Measurements from ENCODE around the gene SAMD7. TPM values are rescaled to one million over a fixed set of nuclear protein-coding genes. Genes with fewer than 3 reads are reported as not detected.

SAMD7 gene
- total and polyA plus RNA-seq, 2 of the 13 experiments (the other 11 are each of a cell fraction or from before 2014, with no cell fraction given): not detected

GRCh38 chr3:169954142-169954756 is 42.9 kb downstream of the SAMD7 start:
- Histone ChIP-seq H3K4me2 (ENCODE audit: low read depth, low read length) (no peak overlapping the region), H3K9me3 (ENCODE audit: low read length) (no peaks in the 10 kb centered on the region), H3K4me3 (replicated peaks in 1 of 3; ENCODE audit: insufficient read depth in 1 of 3, low read depth in 2 of 3, low read length in 3 of 3) (no peak overlapping the region), H3K36me3 (replicated peaks in 1 of 2; ENCODE audit: control insufficient read depth in 1 of 2, insufficient read depth in 2 of 2, low read length in 2 of 2) (no peaks in the 10 kb centered on the region), H3K27ac (ENCODE audit: extremely low read length, insufficient read depth, low read length) (no peak overlapping the region), H2AFZ (ENCODE audit: low read length) (no peak overlapping the region), H3K27me3 (ENCODE audit: control insufficient read depth in 1 of 2, insufficient read depth in 2 of 2, low read length in 2 of 2) (no peaks in the 10 kb centered on the region), H3K9ac (ENCODE audit: insufficient read depth, low read depth, low read length) (no peak overlapping the region), H3K4me1 (ENCODE audit: insufficient read depth, low read length) (no peaks in the 10 kb centered on the region), H4K20me1 (ENCODE audit: insufficient read depth, low read length) (no peaks in the 10 kb centered on the region), H3K79me2 (ENCODE audit: insufficient read depth, low read length) (no peaks in the 10 kb centered on the region)
- ATAC-seq (no peak), FAIRE-seq (no peak), DNase-seq (ENCODE audit: low spot score) (no peak)
- no TSS peak for BruUV-seq (replicated peaks)
- in situ Hi-C loops (cut with HindIII; ENCODE audit: extremely low pct_ligation_motif_present, low pct_unique_long_range_greater_than_20kb) (no loop called here), intact Hi-C loops (cut with micrococcal nuclease; ENCODE audit: unreplicated experiment) (no loop called here)
- POLR2A ChIA-PET: no interaction called here
- no peak for TF ChIP-seq RFX3 (CRISPR knock-in tag; IDR thresholded peaks at IDR 0.05)
- TF ChIP-seq MAZ (IDR thresholded peaks at IDR 0.05; ENCODE audit: borderline replicate concordance, low read depth, low read length): no peak
- TF ChIP-seq MAZ (CRISPR knock-in tag; IDR thresholded peaks at IDR 0.05; ENCODE audit: low read depth): no peak
- WGBS (ENCODE audit: low lambda C conversion rate): 20% methylated on average over 6 of the region's 6 CpGs
- CTCF ChIA-PET (ENCODE audit: low intra/inter-chr PET ratio, low total read pairs): no interaction called here

GRCh38 chr3:169955406-169955805 is 44.0 kb downstream of the SAMD7 start:
- Histone ChIP-seq H3K9me3 (ENCODE audit: low read length) (no peaks in the 10 kb centered on the region), H4K20me1 (ENCODE audit: insufficient read depth, low read length) (no peaks in the 10 kb centered on the region), H3K27me3 (ENCODE audit: control insufficient read depth in 1 of 2, insufficient read depth in 2 of 2, low read length in 2 of 2) (no peaks in the 10 kb centered on the region), H2AFZ (ENCODE audit: low read length) (no peak overlapping the region), H3K27ac (ENCODE audit: extremely low read length, insufficient read depth, low read length) (no peak overlapping the region), H3K4me3 (replicated peaks in 1 of 3; ENCODE audit: insufficient read depth in 1 of 3, low read depth in 2 of 3, low read length in 3 of 3) (no peak overlapping the region), H3K4me2 (ENCODE audit: low read depth, low read length) (no peak overlapping the region), H3K9ac (ENCODE audit: insufficient read depth, low read depth, low read length) (no peak overlapping the region), H3K79me2 (ENCODE audit: insufficient read depth, low read length) (no peaks in the 10 kb centered on the region), H3K4me1 (ENCODE audit: insufficient read depth, low read length) (no peaks in the 10 kb centered on the region), H3K36me3 (replicated peaks in 1 of 2; ENCODE audit: control insufficient read depth in 1 of 2, insufficient read depth in 2 of 2, low read length in 2 of 2) (no peaks in the 10 kb centered on the region)
- intact Hi-C loops (cut with micrococcal nuclease; ENCODE audit: unreplicated experiment): no loop called here
- in situ Hi-C loops (cut with HindIII; ENCODE audit: extremely low pct_ligation_motif_present, low pct_unique_long_range_greater_than_20kb): no loop called here
- POLR2A ChIA-PET: no interaction called here
- no peak for DNase-seq (ENCODE audit: low spot score)
- no TSS peak for BruUV-seq (replicated peaks)
- 0% methylated on average over 2 of the region's 2 CpGs for WGBS (ENCODE audit: low lambda C conversion rate)
- FAIRE-seq: no peak
- ATAC-seq: no peak
- TF ChIP-seq GLMP (CRISPR knock-in tag; IDR thresholded peaks at IDR 0.05; ENCODE audit: borderline replicate concordance) (no peak), ZNF501 (CRISPR knock-in tag; IDR thresholded peaks at IDR 0.05) (no peak), TAF15 (IDR thresholded peaks at IDR 0.05; ENCODE audit: low read depth, low read length, poor library complexity, severe bottlenecking) (no peak)
- CTCF ChIA-PET (ENCODE audit: low intra/inter-chr PET ratio, low total read pairs): no interaction called here
